ENCODE measurements around the gene RFLNA. TPM values are rescaled to one million over a fixed set of nuclear protein-coding genes. Genes with fewer than 3 reads are reported as not detected.

RFLNA gene
- total RNA-seq, 1 experiment from 2014 or later = 1.1 TPM

DNA sequence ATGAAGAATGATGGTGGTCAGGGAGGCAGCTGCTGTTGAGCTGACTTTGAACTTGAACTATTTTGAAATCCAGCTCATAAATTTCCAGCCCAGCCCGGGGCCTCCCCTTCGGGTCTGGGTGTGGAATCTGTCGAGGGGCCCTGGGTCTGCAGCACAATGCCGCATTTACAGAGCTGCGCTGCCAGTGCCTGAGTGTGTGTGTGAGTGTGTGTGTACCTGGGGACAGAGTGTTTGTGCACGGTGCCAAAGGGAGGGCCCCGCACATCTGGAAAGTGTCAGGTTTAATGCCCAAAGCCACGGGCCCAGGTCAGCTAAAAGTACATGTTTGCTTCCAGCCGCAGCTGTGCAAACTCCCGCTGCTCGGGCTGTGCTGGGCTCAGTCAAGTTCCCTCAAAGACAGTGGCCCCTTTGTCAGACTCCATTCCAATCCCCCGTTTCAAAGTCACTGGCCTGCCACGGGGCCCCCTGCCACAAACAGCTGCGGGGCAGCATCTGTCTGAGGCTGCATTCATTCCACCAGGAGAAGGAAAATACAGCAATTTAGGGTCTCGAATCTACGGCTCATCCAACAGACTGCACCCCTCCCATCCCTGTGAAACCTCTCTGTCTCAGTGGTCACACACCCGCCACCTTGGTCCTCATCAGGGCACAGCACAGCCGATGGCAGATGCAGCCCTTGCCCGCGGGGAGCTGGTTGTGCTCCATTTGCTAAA lies 16.3 kb upstream of the RFLNA start:
- DNase-seq (ENCODE audit: low spot score) = no peak
- Histone ChIP-seq H3K9me3 (ENCODE audit: low read depth, low read length, poor library complexity, severe bottlenecking) (no peaks in the 10 kb centered on the region), H3K4me1 (ENCODE audit: insufficient read depth, low read length, poor library complexity, severe bottlenecking) (no peaks in the 10 kb centered on the region), H3K27ac (ENCODE audit: low read depth, low read length, poor library complexity, severe bottlenecking) (no peak overlapping the region), H3K27me3 (replicated peaks; ENCODE audit: insufficient read depth, low read depth, low read length, poor library complexity) (peaks cover 33% of the 10 kb centered on the region), H3K36me3 (ENCODE audit: insufficient read depth, low read length, poor library complexity, severe bottlenecking) (no peaks in the 10 kb centered on the region), H3K4me3 (ENCODE audit: low read depth, low read length, poor library complexity, severe bottlenecking) (no peak overlapping the region)
- TF ChIP-seq, protein P1, sequence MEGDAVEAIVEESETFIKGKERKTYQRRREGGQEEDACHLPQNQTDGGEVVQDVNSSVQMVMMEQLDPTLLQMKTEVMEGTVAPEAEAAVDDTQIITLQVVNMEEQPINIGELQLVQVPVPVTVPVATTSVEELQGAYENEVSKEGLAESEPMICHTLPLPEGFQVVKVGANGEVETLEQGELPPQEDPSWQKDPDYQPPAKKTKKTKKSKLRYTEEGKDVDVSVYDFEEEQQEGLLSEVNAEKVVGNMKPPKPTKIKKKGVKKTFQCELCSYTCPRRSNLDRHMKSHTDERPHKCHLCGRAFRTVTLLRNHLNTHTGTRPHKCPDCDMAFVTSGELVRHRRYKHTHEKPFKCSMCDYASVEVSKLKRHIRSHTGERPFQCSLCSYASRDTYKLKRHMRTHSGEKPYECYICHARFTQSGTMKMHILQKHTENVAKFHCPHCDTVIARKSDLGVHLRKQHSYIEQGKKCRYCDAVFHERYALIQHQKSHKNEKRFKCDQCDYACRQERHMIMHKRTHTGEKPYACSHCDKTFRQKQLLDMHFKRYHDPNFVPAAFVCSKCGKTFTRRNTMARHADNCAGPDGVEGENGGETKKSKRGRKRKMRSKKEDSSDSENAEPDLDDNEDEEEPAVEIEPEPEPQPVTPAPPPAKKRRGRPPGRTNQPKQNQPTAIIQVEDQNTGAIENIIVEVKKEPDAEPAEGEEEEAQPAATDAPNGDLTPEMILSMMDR (conservative IDR thresholded peaks at IDR 0.05; ENCODE audit: low read depth, low read length) = no peak
- TF ChIP-seq EZH2 (IDR thresholded peaks at IDR 0.05; ENCODE audit: borderline replicate concordance, low read depth, low read length, poor library complexity, severe bottlenecking) = no peak
- BruUV-seq (replicated peaks) = no TSS peak
- intact Hi-C loops (cut with micrococcal nuclease; ENCODE audit: unreplicated experiment) = no loop called here
- CTCF ChIA-PET = no interaction called here
- POLR2A ChIA-PET (ENCODE audit: low non-redundant PET) = no interaction called here

DNA sequence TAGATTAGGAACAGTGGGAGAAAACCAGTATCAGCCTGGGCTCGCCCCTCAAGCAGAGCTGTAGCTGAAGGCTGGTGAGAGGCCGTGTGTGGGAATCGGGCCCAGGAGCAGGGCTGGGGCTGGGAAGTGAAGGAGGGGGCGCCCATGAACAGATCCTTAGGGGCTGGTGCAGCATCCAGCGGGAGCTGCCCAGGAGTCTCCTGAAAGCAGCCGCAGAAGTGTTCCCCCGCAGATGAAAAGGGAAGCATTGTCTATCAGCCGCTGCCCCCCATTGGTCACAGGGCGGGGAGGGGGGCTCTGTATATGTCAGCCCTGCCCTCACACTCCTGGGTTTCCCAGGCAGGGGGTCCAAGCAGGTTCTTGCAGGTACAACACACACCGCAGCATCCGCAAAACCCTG lies 15.6 kb upstream of the RFLNA start:
- TF ChIP-seq, protein P1 (conservative IDR thresholded peaks at IDR 0.05; ENCODE audit: low read depth, low read length) = no peak
- no peak for TF ChIP-seq EZH2 (IDR thresholded peaks at IDR 0.05; ENCODE audit: borderline replicate concordance, low read depth, low read length, poor library complexity, severe bottlenecking)
- DNase-seq (ENCODE audit: low spot score) = no peak
- no peak overlapping the region for H3K4me3 ChIP-seq (ENCODE audit: low read depth, low read length, poor library complexity, severe bottlenecking)
- H3K4me1 ChIP-seq (ENCODE audit: insufficient read depth, low read length, poor library complexity, severe bottlenecking) = no peaks in the 10 kb centered on the region
- ChIA-PET CTCF (no interaction called here), POLR2A (ENCODE audit: low non-redundant PET) (no interaction called here)
- H3K36me3 ChIP-seq (ENCODE audit: insufficient read depth, low read length, poor library complexity, severe bottlenecking) = no peaks in the 10 kb centered on the region
- no TSS peak for BruUV-seq (replicated peaks)
- H3K27ac ChIP-seq (ENCODE audit: low read depth, low read length, poor library complexity, severe bottlenecking) = no peak overlapping the region
- peaks cover 40% of the 10 kb centered on the region for H3K27me3 ChIP-seq (replicated peaks; ENCODE audit: insufficient read depth, low read depth, low read length, poor library complexity)
- H3K9me3 ChIP-seq (ENCODE audit: low read depth, low read length, poor library complexity, severe bottlenecking) = peaks cover 2% of the 10 kb centered on the region
- intact Hi-C loops (cut with micrococcal nuclease; ENCODE audit: unreplicated experiment) = no loop called here

DNA sequence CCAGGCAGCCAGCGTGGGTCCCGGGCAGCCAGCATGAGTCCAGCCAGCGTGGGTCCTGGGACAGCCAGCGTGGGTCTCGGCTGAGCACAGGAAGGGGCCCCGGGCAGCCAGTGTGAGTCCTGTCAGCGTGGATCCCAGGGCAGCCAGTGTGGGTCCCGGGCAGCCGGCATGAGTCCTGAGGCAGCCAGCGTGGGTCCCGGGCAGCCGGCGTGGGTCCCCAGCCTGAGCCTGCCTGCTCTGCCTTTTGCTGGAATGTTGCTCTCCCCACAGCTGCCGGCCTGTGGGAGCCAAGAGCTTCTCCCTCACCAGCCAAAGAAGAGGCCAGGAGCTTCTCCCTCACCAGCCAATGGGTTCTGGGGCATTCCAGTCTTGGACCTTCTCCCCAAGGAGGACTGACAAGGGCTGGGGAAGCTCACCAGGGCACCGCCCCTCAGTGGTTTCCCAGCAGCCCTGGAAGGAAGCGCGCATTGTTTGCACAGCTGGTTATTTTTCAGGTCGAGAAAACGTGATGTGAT lies 15.0 kb upstream of the RFLNA start:
- Histone ChIP-seq H3K9me3 (ENCODE audit: low read depth, low read length, poor library complexity, severe bottlenecking) (peaks cover 4% of the 10 kb centered on the region), H3K4me1 (ENCODE audit: insufficient read depth, low read length, poor library complexity, severe bottlenecking) (no peaks in the 10 kb centered on the region), H3K4me3 (ENCODE audit: low read depth, low read length, poor library complexity, severe bottlenecking) (no peak overlapping the region), H3K27me3 (replicated peaks; ENCODE audit: insufficient read depth, low read depth, low read length, poor library complexity) (peaks cover 44% of the 10 kb centered on the region), H3K36me3 (ENCODE audit: insufficient read depth, low read length, poor library complexity, severe bottlenecking) (no peaks in the 10 kb centered on the region), H3K27ac (ENCODE audit: low read depth, low read length, poor library complexity, severe bottlenecking) (no peak overlapping the region)
- no TSS peak for BruUV-seq (replicated peaks)
- ChIA-PET POLR2A (ENCODE audit: low non-redundant PET) (no interaction called here), CTCF (no interaction called here)
- TF ChIP-seq, protein P1 (conservative IDR thresholded peaks at IDR 0.05; ENCODE audit: low read depth, low read length) = no peak
- TF ChIP-seq EZH2 (IDR thresholded peaks at IDR 0.05; ENCODE audit: borderline replicate concordance, low read depth, low read length, poor library complexity, severe bottlenecking) = no peak
- intact Hi-C loops (cut with micrococcal nuclease; ENCODE audit: unreplicated experiment) = no loop called here
- no peak for DNase-seq (ENCODE audit: low spot score)

All from A673 (cell line).